ENCODE data around the gene LSAMP. TPM values are rescaled to one million over a fixed set of nuclear protein-coding genes. Genes with fewer than 3 reads are reported as not detected.

The LSAMP gene
- polyA plus RNA-seq, 1 of the 3 experiments (the other 2 are of a cell fraction) = 6.6 TPM

DNA sequence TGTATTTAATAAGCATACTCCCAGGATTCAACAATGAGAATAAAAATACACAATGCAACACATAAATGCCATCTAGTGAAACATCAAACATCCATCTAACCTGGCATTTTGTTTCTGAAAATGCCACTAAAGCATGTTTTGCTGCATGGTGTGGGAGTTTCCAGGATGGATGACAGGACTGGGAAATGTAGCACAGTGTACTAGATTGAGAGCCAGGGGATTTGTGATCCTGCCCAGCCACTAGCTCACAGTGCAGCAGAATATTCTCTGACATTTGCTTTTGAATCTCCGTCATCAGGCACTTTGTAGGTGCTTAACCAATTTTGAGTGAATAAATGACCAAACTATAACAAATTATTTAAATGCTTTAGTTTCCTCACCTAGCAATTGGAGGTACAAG is 417.1 kb downstream of the LSAMP start:
- Histone ChIP-seq H3K36me3 (replicated peaks in 1 of 2; ENCODE audit: control insufficient read depth in 1 of 2, insufficient read depth in 2 of 2, low read length in 1 of 2) (no peaks in the 10 kb centered on the region), H3K9me3 (no peaks in the 10 kb centered on the region), H3K9me2 (no peaks in the 10 kb centered on the region), H4K20me1 (ENCODE audit: insufficient read depth) (no peaks in the 10 kb centered on the region), H3F3A (replicated peaks; ENCODE audit: insufficient read depth) (no peaks in the 10 kb centered on the region), H3K4me1 (ENCODE audit: control insufficient read depth in 1 of 2, insufficient read depth in 2 of 2, low read depth in 1 of 2, low read length in 1 of 2) (peaks cover 0 to 2% of the 10 kb centered on the region in 2 experiments; a peak in 2 of 4 replicates), H3K79me2 (ENCODE audit: insufficient read depth) (no peaks in the 10 kb centered on the region), H3K4me2 (no peak overlapping the region), H3K27me3 (ENCODE audit: insufficient read depth) (no peaks in the 10 kb centered on the region), H3K27ac (ENCODE audit: low read depth in 2 of 2, low read length in 1 of 2) (no peak overlapping the region; a peak in 1 of 4 replicates), H2AFZ (ENCODE audit: low read depth) (no peak overlapping the region), H3K4me3 (ENCODE audit: low read depth in 2 of 2, low read length in 1 of 2) (no peak overlapping the region), H3K9ac (no peak overlapping the region)
- DNase-seq = no peak
- POLR2A ChIA-PET = no interaction called here
- WGBS (ENCODE audit: low lambda C conversion rate) = 89% methylated on average over 1 of the region's 1 CpG
- TF ChIP-seq SMC3 (IDR thresholded peaks at IDR 0.05; ENCODE audit: low read depth, low read length) = no peak
- no peak for TF ChIP-seq SIN3A (IDR thresholded peaks at IDR 0.05; ENCODE audit: borderline replicate concordance, low read depth, low read length)
- TF ChIP-seq, protein P1, sequence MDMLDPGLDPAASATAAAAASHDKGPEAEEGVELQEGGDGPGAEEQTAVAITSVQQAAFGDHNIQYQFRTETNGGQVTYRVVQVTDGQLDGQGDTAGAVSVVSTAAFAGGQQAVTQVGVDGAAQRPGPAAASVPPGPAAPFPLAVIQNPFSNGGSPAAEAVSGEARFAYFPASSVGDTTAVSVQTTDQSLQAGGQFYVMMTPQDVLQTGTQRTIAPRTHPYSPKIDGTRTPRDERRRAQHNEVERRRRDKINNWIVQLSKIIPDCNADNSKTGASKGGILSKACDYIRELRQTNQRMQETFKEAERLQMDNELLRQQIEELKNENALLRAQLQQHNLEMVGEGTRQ (IDR thresholded peaks at IDR 0.05; ENCODE audit: borderline replicate concordance, low read depth, low read length) = no peak
- TF ChIP-seq, protein P2, sequence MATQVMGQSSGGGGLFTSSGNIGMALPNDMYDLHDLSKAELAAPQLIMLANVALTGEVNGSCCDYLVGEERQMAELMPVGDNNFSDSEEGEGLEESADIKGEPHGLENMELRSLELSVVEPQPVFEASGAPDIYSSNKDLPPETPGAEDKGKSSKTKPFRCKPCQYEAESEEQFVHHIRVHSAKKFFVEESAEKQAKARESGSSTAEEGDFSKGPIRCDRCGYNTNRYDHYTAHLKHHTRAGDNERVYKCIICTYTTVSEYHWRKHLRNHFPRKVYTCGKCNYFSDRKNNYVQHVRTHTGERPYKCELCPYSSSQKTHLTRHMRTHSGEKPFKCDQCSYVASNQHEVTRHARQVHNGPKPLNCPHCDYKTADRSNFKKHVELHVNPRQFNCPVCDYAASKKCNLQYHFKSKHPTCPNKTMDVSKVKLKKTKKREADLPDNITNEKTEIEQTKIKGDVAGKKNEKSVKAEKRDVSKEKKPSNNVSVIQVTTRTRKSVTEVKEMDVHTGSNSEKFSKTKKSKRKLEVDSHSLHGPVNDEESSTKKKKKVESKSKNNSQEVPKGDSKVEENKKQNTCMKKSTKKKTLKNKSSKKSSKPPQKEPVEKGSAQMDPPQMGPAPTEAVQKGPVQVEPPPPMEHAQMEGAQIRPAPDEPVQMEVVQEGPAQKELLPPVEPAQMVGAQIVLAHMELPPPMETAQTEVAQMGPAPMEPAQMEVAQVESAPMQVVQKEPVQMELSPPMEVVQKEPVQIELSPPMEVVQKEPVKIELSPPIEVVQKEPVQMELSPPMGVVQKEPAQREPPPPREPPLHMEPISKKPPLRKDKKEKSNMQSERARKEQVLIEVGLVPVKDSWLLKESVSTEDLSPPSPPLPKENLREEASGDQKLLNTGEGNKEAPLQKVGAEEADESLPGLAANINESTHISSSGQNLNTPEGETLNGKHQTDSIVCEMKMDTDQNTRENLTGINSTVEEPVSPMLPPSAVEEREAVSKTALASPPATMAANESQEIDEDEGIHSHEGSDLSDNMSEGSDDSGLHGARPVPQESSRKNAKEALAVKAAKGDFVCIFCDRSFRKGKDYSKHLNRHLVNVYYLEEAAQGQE (IDR thresholded peaks at IDR 0.05; ENCODE audit: low read depth, low read length) = no peak
- TF ChIP-seq JUND (IDR thresholded peaks at IDR 0.05) = no peak
- no peak for TF ChIP-seq TCF12 (IDR thresholded peaks at IDR 0.05)
- TF ChIP-seq MXI1 (IDR thresholded peaks at IDR 0.05; ENCODE audit: low read depth, low read length) = no peak
- no peak for TF ChIP-seq NRF1 (IDR thresholded peaks at IDR 0.05; ENCODE audit: low read depth, low read length)
- TF ChIP-seq, protein P3, sequence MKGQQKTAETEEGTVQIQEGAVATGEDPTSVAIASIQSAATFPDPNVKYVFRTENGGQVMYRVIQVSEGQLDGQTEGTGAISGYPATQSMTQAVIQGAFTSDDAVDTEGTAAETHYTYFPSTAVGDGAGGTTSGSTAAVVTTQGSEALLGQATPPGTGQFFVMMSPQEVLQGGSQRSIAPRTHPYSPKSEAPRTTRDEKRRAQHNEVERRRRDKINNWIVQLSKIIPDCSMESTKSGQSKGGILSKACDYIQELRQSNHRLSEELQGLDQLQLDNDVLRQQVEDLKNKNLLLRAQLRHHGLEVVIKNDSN (IDR thresholded peaks at IDR 0.05; ENCODE audit: borderline replicate concordance, low read depth) = no peak
- no peak for TF ChIP-seq TEAD4 (IDR thresholded peaks at IDR 0.05; ENCODE audit: borderline replicate concordance, insufficient read depth)
- CTCF ChIA-PET = interaction anchor here (0.6 kb wide), 1 partner anchor 1124 kb away, joined by 3 read pairs; no protein-coding TSS in a partner anchor

DNA sequence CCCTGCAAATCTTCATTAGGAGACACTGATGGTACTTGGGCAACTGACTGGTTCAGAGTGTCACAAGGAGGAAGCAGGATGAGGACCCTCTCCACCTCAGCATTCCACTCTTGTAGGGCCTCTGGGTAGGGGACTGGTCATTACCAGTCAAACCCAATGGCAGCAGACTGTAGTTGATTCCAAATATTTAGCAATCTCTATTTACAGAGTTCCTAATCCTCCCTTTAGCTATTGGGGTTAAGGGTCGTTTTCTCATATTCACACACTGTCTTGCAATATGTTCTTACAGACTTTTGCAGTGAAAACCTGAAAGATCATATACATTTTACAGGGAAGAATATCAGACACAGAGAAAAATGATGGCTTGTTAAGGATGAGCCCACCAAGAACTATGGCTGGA is 424.3 kb downstream of the LSAMP start:
- H3K9ac ChIP-seq = no peak overlapping the region
- H3K4me1 ChIP-seq (ENCODE audit: control insufficient read depth in 1 of 2, insufficient read depth in 2 of 2, low read depth in 1 of 2, low read length in 1 of 2) = no peaks in the 10 kb centered on the region; a peak in 1 of 4 replicates
- H3K36me3 ChIP-seq (replicated peaks in 1 of 2; ENCODE audit: control insufficient read depth in 1 of 2, insufficient read depth in 2 of 2, low read length in 1 of 2) = no peaks in the 10 kb centered on the region
- POLR2A ChIA-PET = interaction anchor here (0.6 kb wide), 1 partner anchor 104 kb away, joined by 7 read pairs; no protein-coding TSS in a partner anchor
- TF ChIP-seq FOSL2 (IDR thresholded peaks at IDR 0.05; ENCODE audit: borderline replicate concordance, low read depth) (no peak), RAD21 (IDR thresholded peaks at IDR 0.05; ENCODE audit: low read length) (no peak), EP300 (IDR thresholded peaks at IDR 0.05; ENCODE audit: borderline replicate concordance in 1 of 2, low read depth in 1 of 2, low read length in 1 of 2) (no peak)
- TF ChIP-seq, protein P4, sequence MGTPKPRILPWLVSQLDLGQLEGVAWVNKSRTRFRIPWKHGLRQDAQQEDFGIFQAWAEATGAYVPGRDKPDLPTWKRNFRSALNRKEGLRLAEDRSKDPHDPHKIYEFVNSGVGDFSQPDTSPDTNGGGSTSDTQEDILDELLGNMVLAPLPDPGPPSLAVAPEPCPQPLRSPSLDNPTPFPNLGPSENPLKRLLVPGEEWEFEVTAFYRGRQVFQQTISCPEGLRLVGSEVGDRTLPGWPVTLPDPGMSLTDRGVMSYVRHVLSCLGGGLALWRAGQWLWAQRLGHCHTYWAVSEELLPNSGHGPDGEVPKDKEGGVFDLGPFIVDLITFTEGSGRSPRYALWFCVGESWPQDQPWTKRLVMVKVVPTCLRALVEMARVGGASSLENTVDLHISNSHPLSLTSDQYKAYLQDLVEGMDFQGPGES (IDR thresholded peaks at IDR 0.05; ENCODE audit: low read depth, low read length) = no peak
- no peaks in the 10 kb centered on the region for H3K27me3 ChIP-seq (ENCODE audit: insufficient read depth)
- H3K4me3 ChIP-seq (ENCODE audit: low read depth in 2 of 2, low read length in 1 of 2) = no peak overlapping the region
- H3K9me2 ChIP-seq = no peaks in the 10 kb centered on the region
- no peaks in the 10 kb centered on the region for H3F3A ChIP-seq (replicated peaks; ENCODE audit: insufficient read depth)
- H3K79me2 ChIP-seq (ENCODE audit: insufficient read depth) = no peaks in the 10 kb centered on the region
- H3K27ac ChIP-seq (ENCODE audit: low read depth in 2 of 2, low read length in 1 of 2) = no peak overlapping the region; a peak in 1 of 4 replicates
- DNase-seq = no peak
- no peaks in the 10 kb centered on the region for H3K9me3 ChIP-seq
- CTCF ChIA-PET = interaction anchor here (1.2 to 1.4 kb wide), 2 partner anchors 12 to 18 kb away, joined by 4 to 6 read pairs; no protein-coding TSS in a partner anchor
- H2AFZ ChIP-seq (ENCODE audit: low read depth) = no peak overlapping the region
- no peak overlapping the region for H3K4me2 ChIP-seq
- 57% methylated on average over 1 of the region's 1 CpG for WGBS (ENCODE audit: low lambda C conversion rate)
- H4K20me1 ChIP-seq (ENCODE audit: insufficient read depth) = no peaks in the 10 kb centered on the region

Data from SK-N-SH (cell line).